ENCODE results near the gene C17orf75.
"Not testable (repeated sequence)": the region's sequence is repeated elsewhere in the genome, so short reads cannot be mapped to it uniquely, and the experiment has no call there.

C17orf75 gene

GRCh38 chr17:32342603-32343325 is 791 bp upstream of the C17orf75 start:
- no peak for DNase-seq

DNA sequence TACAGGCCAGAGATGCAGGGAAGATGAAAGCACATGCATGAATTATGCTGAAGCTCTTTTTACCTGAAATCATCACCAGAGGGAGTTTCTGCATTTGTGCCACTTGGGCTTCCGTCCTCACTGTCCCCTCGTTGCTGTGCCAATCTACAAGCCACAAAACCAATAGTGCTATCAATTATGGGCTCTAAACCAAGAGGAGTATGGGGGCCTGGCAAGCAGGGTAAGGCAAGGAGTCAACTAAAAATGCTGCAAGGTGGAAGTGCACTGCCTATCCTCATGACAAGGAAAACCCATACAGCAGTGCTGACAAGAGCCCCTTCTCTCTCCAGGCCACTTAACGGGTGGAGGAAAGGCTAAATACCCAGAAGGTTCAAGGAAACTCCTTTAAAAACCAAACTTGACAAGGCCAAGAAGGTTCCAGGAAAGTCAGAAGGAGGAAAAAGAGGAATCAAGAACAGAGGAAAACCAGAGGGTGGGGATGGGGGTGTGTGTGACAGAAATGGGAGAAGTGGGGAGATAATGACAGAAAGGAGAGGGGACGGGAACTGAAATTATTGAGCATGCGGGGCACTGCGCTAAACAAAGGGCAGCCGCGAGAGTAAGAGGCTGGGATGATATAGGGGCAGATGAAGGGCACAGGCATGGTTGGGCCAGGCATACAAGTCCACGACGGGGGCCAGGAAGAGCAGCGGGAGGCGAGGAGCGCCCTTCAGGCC is 674 bp downstream of the C17orf75 start:
- no peak for DNase-seq

DNA sequence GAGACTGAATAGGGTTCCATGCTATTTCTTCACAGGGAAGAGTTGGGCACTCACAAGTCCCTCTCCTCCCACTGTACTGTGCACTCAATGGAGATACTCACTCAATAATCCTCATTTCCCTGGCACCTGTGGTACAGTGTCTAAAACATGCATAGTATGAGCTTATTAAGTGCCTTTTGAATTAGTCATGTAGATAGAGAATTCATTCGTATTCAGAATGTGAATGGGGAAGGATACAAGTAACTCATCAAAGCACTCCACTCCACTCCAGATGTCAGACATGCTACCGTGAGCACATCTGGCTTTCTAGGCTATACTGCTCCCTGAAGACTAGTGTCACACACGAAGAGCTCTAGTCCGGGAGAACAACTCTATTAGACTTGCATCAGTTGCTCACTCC is 6.3 kb downstream of the C17orf75 start:
- DNase-seq: no peak

GRCh38 chr17:32335046-32335445 is 6.9 kb downstream of the C17orf75 start:
- no peak for DNase-seq

DNA sequence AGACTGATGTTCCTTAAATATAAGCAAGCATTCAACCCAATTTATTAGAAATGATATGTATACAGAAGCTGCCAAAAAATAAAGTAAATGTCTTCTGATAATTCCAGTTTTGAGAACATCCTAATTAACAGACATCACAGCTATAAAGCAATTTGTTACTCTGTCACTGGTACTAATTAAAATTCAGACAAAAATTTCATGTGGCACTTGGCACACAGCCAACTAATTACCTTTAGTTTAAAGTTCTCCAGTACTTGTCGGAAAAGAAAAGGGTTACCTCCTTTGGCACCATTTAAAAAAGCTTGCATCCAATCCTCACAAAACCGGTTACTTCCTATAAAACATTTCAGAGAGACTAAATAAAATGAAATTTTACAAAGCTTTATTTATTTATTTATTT is 8.8 kb downstream of the C17orf75 start:
- no peak for DNase-seq

DNA sequence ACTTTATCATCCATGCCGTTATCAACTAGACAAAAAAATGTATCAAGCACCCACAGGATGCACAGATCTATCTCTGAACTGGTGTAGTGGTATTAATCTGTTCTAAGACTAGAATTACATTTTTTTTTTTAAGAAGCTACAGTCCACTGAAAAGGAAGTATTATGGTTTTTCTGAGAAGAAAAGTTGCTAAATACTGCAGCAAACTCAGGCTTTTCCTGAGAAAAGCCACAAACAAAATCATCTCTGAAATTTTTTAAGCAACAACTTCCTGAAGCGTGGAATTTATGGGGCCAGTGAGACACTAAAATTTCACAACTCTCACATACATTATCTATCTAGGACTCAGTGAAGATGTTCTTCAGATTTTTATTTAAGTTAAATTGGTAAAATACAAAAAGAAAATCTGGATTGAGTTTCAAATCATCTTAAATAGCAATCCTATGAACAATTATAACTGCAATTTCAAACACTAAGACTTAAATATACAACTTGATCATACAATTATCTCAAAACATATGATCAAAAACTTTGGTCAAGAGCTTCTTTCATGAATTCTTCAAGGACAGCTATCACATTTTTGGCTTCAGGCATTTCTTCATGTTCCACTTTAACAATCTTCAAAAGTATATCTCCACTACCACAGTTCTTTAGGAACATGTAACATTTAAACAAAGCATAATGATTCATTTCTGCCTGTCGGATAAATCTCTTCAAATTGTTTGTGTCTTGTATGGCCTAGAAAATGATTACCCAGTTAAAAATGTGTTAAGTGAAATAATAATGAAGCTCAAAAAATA is 10.5 kb downstream of the C17orf75 start:
- no peak for DNase-seq

- DNase-seq: no peak
Observed at GRCh38 chr17:32330147-32330546, 11.8 kb downstream of the C17orf75 start.

DNA sequence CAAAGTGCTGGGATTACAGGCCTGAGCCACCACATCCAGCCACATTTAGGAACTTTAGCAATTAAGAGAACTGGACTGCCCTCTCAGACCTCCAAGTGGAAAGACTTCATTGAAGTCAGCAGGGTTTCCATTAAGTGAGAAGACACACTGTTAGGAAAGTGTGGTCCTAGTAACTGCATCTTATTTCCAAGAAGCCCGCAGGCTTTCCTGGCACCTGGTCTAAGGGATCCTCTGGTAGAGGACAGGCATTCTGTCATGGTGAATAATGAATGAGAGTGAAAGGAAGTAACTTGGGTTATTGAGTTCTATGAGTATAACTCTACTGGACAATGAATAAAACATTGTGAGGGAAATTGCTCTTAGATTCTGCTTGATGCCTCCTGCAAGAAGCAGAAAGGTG is 14.1 kb downstream of the C17orf75 start:
- DNase-seq: no peak

DNA sequence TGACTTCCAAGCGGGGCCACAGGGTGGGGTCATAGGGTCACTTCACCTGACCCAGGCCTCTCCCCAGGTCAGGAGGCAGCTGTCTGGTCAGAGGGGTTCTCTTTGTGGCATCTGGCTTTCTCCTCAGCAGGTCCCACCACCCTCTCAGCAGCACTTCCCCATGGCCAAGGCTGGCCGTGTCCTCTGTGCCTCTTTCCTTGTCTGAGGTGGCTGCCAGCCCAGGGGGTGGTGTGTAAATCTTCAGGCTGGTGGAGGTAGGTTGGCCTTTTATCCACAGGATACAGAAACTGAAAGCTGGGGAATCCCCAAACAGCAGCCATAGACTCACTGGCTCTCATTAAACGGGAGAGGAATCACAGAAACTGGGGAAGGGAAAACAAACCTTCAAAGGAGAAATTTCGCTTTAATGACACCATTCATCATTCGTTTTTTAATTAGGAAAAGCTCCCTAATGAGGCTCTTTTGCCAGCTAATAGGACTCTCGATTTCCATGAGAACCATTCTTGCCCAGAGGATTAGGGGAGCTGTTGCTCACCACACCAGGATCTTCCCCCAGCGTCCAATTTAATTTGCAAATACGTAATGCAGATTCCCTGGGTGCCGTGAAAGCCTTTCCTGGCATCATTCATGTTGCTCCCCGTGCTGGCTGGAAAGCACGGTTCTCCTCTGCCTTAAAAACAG is 18.0 kb downstream of the C17orf75 start:
- no peak for DNase-seq

GRCh38 chr17:32323046-32323445 is 18.9 kb downstream of the C17orf75 start:
- DNase-seq: no peak

DNA sequence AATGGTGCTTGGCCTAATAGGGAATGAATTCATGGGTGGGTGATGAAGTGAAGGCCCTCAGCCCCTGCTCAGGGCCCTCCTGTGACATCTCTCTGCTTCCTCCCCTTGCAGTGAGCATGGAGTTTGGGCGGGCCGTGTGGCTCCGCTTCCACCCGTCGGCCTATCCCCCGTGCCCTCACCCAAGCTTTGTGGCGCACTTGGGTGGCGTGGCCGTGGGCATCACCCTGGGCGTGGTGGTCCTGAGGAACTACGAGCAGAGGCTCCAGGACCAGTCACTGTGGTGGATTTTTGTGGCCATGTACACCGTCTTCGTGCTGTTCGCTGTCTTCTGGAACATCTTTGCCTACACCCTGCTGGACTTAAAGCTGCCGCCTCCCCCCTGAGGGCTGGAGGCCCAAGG is 21.1 kb downstream of the C17orf75 start:
- no peak for DNase-seq

- not testable (repeated sequence) for DNase-seq
Observed at GRCh38 chr17:32320080-32320479, 21.9 kb downstream of the C17orf75 start.

- peak; percentile 14 to 33 for DNase-seq
Observed at GRCh38 chr17:32319548-32319905, 22.4 kb downstream of the C17orf75 start.

DNA sequence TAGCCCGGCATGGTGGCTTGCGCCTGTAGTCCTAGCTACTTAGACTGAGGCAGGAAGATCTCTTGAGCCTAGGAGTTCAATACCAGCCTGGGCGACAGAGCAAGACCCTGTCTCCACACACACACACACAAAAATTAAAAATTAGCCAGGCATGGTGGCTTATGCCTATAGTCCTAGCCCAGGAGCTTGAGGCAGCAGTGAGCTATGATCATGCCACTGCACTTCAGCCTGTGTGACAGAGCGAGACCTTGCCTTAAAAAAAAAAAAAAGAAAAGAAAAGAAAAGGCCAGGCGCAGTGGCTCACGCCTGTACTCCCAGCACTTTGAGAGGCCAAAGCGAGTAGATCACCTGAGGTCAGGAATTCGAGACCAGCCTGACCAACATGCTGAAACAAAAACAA is 23.9 kb downstream of the C17orf75 start:
- DNase-seq: no peak

DNA sequence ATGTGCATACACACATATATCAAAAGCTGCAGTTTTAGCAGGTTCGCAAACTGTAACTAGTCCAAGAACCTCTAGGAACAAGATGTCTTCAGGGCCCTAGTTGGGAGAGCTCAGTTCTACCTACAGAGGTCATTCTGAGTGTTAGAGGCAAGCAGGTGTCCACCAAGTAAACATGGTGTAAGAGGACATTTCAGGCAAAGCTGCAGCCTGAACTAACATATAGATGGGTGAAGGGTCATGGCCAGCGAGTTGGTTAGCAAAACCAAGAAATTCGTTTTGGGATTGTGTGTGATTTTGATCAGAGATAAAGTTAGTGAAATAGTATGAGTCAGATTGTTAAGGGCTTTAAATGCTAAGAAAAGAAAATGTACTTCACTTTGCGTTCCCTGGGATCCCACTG is 24.6 kb downstream of the C17orf75 start:
- DNase-seq: no peak

- not testable (repeated sequence) for DNase-seq
Observed at GRCh38 chr17:32316653-32317052, 25.3 kb downstream of the C17orf75 start.

- DNase-seq: no peak
Observed at GRCh38 chr17:32315171-32315570, 26.8 kb downstream of the C17orf75 start.

DNA sequence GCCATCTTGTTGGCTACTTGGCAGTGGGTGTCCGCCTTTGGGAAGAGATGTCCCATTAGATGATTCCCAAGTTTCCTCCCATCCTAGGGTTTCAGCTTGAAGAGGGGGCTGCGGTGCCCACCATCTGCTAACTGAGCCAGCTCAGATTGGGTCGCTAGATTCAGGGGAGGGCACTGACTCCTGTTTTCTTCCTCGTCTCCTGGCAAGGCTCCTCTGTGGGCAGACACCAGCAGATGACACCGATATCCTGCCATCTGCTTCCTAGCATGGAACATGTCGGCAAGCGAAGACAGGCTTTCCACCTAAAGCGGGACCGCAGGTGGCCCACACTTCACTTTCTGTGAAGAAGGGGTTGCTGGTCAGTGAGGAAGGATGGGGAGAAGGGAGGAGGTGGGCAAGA is 27.3 kb downstream of the C17orf75 start:
- DNase-seq: no peak

DNA sequence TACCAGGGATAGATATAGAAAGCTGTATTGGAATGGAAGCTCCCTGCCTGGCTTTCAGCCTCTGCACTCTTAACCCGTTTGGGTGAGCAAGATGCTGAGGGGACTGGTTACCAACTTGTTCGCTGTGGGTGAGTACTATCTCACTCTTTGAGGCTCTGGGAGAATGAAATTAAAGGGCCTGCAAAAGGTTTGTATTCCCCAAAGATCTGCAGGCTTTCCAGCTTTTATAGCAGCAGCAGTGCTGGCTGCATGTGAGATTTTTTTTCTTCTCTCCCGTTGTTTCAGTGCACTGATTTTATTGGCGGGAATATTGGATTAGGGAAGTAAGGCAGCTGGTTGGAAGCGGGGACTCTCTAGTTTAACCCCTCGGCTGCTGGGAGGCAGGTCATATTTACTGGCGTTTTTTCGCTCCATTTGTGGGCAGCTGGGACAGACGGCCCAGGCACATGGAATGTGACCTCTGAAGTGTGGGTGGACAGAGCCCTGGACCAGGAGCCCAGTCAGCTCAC is 30.9 kb downstream of the C17orf75 start:
- DNase-seq: no peak

DNA sequence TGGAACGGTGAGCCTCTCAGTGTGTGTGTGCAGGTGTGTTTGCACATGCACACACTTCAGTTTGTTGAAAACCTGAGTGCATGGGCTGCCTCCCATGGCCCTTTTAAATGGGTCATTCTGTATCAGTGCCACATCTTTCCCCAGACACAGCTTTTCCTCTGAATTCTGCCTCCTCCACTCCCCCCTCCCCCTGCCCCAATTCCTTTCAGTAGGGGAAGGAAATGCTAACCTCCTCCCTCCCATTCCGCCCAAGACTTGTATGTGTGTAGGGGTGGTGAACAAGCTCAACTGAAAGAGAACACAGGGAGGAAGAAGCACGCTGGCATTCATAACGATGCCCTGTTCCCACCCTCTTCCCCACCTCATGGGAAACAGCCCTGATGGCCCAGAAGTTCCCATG is 34.3 kb downstream of the C17orf75 start:
- DNase-seq: no peak

- DNase-seq: no peak
Observed at GRCh38 chr17:32305049-32305448, 36.9 kb downstream of the C17orf75 start.

GRCh38 chr17:32303781-32304288 is 38.1 kb downstream of the C17orf75 start:
- no peak for DNase-seq
